HG03045 (cell line): ENCODE data around the gene EIF1.
"Not testable (repeated sequence)": the region's sequence is repeated elsewhere in the genome, so short reads cannot be mapped to it uniquely, and the experiment has no call there.

Source experiments
- ATAC-seq: cut with Tn5 transposase; IDR thresholded peaks from one replicate; pipeline ENCODE4 v1.9.1; 2021; ENCODE audit warnings: mild to moderate bottlenecking, moderate library complexity; ENCODE audit not compliant: unreplicated experiment

EIF1 gene

DNA sequence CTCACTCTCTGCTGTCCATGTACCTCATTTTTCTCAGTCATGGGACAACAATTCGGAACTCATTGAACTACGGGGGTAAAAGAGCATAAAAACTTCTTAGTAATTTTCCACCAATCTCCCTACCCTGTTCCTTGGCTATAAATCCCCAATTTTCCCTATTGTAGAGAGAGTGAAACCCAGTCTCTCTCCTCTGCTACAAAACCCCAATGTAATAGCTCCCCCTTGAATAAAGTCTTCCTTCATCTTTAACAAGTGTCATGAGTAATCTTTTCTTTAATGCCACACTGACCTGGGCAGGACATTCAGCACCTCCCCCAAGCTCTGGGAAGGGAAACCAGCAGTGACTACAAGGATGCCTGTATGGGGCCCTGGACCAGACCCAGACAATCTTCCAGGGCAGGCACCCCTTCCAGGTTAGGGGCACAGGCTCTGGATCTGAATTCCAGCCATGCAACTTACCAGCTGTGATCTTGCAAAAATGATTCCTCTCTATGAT, 10.2 kb upstream of the EIF1 start:
- ATAC-seq, result peak; percentile 10

- ATAC-seq, result peak; percentile 42
Observed at GRCh38 chr17:41678907-41679739, 9.6 kb upstream of the EIF1 start.

DNA sequence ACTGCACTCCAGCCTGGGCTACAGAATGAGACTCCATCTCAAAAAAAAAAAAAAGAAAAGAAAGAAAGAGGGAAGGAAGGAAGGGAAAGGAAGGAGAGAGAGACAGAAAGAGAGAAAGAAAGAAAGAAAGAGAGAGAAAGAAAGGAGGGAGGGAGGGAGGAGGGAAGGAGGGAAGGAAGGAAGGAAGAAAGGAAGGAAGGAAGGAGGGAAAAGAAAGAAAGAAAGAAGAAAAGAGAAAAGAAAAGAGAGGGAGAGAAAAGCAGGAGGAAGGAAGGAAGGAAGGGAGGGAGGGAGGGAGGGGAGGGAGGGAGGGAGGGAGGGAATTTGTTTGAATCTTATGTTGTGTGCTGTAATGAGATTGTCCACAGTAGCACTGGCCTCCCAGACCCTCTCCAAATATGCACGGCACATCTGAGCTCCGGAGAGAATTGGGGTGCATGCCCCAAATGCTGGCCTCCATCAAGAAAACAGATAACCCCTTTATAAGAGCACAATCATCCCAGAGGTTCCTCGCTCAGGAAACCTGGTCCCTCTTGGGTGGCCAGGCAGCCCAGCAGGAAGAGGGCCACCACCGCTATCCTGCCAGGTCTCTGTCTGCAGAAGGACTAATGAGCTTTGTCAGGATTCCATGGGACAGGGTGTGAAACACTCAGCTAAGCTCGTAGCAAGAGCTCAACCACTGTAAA, 8.8 kb upstream of the EIF1 start:
- ATAC-seq, result no peak

DNA sequence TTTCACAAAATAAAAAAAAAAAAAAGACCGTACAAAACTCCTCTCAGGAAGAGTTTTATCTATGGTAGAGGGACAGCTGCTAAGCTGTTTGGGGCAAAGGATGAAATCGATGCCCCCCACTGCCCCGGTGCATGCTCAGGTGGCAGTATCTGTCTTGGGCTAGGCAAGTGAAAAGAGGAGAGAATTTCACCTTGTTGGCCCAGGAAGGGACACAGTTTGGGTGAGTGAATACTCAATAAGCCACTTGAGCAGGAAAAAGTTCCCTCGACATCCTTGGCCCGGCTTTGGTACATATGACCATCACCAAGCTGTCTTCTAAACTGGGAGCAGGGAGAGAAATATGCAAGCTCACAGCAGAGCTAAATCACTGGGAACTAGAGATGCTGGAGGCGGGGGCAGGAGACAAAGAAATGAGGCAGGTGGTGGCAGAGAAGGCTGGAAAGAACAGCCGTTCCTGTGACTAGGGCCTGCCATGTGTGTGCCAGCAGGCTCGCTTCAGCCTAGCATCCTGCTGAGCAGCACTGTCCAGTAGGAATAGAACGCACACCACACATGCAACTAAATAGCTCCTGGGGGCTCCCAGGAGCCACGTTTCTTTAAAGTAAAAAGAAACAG, 8.2 kb upstream of the EIF1 start:
- no peak for ATAC-seq

- ATAC-seq, result no peak
Observed at GRCh38 chr17:41681776-41682175, 6.9 kb upstream of the EIF1 start.

DNA sequence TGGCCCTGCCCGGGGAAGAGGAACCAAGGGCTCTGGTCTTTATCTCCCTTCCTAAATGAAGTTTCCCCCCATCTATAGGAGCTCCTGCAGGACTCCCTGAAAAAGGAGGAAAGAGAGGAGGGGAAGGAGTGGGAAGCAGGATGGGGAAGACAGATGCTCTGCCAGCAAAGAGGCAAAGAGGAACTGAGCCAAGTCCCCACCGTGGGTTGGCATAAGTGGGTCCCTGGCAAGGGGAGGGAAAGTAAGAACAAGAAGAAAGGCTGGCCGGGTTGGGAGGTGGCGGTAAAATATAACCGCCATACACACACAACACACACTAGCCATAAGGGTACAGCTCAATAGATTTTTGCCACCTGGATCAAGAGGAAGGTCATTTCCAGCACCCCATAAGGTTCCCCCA, 6.1 kb upstream of the EIF1 start:
- no peak for ATAC-seq

GRCh38 chr17:41683441-41684007, 5.2 kb upstream of the EIF1 start:
- no peak for ATAC-seq

DNA sequence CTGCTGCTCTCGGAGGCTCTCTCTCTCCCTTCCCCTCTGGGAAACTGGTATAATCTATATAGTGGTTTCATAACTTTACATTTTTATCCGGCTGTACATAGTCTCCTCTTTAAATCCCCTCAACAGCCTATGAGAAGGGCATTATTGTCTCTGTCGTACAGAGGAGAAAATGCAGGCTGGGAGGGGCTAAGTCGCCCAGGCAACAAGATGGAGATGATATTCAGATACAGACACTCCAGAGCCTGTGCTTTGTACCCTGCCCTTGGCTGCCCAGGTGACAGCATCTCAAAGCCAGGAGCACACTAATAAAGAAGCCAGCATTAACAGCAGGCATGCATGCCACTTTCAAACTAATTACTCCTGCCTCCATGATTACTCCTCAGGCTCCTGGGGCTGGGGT, 4.7 kb upstream of the EIF1 start:
- ATAC-seq, result no peak

- not testable (repeated sequence) for ATAC-seq
Observed at GRCh38 chr17:41685753-41686152, 2.9 kb upstream of the EIF1 start.

DNA sequence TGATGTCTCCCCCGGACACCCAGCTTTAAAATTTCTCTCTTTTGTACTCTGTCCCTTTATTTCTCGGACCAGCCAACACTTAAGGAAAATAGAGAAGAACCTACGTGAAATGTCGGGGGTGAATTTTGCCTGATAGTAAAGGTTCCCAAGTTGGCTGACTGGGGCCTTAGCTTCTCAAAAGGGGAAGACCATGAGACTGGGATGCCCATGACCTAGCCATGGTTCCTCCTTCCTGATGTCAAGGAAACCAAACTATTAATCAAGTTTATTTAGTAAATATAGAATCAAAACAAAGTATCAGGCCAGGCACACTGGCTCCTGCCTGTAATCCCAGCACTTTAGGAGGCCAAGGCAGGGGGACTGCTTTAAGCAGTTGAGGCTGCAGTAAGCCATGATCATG, 2.4 kb upstream of the EIF1 start:
- no peak for ATAC-seq

DNA sequence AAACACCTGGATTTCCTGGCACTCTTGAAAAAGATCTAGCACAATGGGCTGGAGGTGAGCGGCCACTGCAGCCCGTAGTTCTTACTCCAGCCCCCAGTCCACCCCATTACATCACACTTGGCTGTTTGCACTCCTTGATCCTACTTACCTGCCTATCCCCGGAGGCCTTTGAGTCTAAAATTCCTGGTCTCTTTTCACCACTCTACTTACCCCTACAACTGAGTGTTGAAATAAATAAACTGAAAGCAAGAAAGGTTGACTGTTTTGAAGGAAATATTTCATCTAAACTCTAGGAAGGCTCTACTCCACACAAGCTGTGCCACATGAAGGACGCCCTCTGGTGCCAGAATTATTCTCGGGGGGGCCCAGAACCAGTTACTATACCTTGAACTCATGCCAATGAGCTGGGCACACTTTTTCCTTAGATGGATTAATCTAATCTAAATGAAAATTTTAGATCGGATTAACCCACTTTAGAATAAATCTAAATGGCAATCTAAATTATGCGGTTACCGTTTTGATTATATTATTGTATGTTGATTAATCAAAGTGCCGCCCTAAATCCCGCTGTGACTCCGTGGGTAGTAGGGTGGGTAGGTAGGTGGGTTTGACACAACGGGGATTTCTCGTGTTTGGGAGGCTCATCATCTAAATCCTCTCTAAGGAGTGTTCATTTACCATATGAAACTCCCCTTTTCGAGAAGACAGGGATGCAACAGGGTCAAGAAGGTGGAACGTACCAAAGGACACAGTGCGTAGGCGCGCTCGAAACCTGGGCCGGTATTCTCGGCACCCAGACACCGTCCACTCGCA, 651 bp upstream of the EIF1 start:
- no peak for ATAC-seq

GRCh38 chr17:41689497-41690299, 1.0 kb downstream of the EIF1 start:
- ATAC-seq, result no peak

- no peak for ATAC-seq
Observed at GRCh38 chr17:41690497-41690896, 1.8 kb downstream of the EIF1 start.

DNA sequence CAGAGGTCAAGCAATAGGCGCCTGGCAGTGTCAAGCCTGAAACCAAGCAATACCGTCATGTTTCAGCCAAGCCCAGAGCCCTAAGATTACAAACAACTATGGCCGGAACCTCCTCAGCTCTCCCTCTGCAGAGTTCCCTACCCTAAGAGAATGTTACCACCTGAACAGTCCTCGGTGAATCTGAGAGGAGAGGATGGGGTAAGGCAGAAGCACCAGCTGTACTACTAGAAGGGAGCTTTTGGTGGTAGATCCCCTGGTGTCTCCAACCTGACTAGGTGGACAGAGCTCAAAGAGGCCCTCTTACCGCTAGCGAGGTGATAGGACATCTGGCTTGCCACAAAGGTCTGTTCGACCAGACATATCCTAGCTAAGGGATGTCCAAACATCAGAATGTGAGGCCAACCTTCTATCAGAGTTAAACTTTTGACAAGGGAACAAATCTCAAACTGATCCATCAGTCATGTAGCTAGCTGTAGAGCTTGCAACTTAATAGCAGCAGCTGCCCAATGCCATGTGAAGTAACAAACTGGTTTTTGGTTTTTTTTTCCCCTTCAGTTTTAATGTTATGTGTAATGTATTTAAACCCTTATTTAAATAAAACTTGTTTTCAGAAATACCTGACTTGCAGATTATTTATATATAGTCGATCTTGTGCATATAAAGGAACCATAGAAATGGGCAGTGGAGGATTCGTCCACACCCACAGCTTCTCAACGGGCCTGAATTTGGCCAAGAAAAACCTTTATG, 2.5 kb downstream of the EIF1 start:
- no peak for ATAC-seq

GRCh38 chr17:41692722-41693521, 4.2 kb downstream of the EIF1 start:
- no peak for ATAC-seq

- ATAC-seq, result no peak
Observed at GRCh38 chr17:41695134-41695661, 6.5 kb downstream of the EIF1 start.

DNA sequence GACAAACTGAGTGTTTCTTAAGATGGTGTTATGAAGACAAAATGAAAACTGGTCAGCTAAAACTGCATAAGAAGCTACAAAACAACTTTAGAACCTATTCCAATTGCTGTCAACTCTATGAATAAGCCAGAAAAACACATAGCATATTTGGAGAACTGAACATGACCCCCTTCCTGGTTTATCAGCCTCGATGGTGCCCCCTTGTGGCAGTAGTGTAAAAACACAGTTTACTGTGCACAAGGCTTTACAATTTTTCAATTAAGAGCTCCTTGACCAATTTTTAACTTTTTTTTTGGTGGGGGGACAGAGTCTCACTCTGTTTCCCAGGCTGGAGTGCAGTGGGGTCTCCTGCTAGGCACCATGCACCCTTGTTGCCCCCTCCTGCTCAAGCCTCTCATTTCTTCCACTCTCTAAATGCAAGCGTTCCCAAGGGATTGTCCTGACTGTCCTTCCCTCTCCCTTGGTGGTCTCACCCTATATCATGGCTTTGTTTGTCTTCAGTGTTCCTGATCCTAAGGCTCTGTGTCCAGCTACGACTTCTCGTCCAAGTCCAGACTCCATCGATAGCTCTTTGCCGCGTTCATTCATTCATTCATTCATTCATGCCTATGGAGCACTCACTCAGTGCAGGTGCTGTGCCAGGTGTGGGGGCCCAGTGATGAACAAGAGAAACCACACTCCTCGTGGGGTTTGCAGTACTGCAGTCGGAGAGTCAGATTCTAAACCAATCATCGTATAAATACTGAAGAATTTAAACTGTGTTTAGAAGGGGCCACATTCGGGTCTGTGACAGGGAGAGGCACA, 7.5 kb downstream of the EIF1 start:
- no peak for ATAC-seq
